Keratinocyte (primary cell): ENCODE measurements around the gene STK36.

ENCODE experiments used
- EZH2 ChIP-seq: IDR thresholded peaks from one replicate; pipeline ENCODE4 v1.6.1; 2012; ENCODE audit warnings: inconsistent platforms, mild to moderate bottlenecking, low read length, moderate library complexity
- TF ChIP-seq, protein P1 (sequence below), 3 experiments: IDR thresholded peaks in 1 of 3; conservative IDR thresholded peaks in 1 of 3; optimal IDR thresholded peaks in 1 of 3; 2 replicates in 2 of 3; 3 replicates in 1 of 3; pipeline versions ENCODE3 to v1.5.1; 2011; ENCODE audit warnings: low read length in 3 of 3, mild to moderate bottlenecking in 3 of 3, moderate library complexity in 2 of 3, control low read depth in 1 of 3, inconsistent platforms in 1 of 3; ENCODE audit not compliant: insufficient read depth in 2 of 3; ENCODE audit errors: extremely low read depth in 1 of 3

- TF ChIP-seq, protein P1, sequence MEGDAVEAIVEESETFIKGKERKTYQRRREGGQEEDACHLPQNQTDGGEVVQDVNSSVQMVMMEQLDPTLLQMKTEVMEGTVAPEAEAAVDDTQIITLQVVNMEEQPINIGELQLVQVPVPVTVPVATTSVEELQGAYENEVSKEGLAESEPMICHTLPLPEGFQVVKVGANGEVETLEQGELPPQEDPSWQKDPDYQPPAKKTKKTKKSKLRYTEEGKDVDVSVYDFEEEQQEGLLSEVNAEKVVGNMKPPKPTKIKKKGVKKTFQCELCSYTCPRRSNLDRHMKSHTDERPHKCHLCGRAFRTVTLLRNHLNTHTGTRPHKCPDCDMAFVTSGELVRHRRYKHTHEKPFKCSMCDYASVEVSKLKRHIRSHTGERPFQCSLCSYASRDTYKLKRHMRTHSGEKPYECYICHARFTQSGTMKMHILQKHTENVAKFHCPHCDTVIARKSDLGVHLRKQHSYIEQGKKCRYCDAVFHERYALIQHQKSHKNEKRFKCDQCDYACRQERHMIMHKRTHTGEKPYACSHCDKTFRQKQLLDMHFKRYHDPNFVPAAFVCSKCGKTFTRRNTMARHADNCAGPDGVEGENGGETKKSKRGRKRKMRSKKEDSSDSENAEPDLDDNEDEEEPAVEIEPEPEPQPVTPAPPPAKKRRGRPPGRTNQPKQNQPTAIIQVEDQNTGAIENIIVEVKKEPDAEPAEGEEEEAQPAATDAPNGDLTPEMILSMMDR (optimal IDR thresholded peaks at IDR 0.05 in 1 of 3, IDR thresholded peaks at IDR 0.05 in 1 of 3, conservative IDR thresholded peaks at IDR 0.05 in 1 of 3; ENCODE audit: extremely low read depth in 1 of 3, insufficient read depth in 2 of 3, low read length in 3 of 3) = no peak
- no peak for TF ChIP-seq EZH2
Observed at GRCh38 chr2:218659988-218660358, 11.9 kb upstream of the STK36 start.
